Neuron (in vitro differentiated cells): ENCODE measurements around the gene SOBP.

Experiments
- H2AFZ ChIP-seq: one replicate; pipeline ENCODE4 v1.6.1; 2013; ENCODE audit warnings: low read depth, mild to moderate bottlenecking, inconsistent platforms, low read length, moderate library complexity
- H3K27me3 ChIP-seq: one replicate; pipeline ENCODE4 v1.6.1; 2013; ENCODE audit warnings: low read length; ENCODE audit not compliant: insufficient read depth
- H3K36me3 ChIP-seq: one replicate; pipeline ENCODE4 v1.6.1; 2013; ENCODE audit warnings: low read length; ENCODE audit not compliant: insufficient read depth
- H3K4me1 ChIP-seq: one replicate; pipeline ENCODE4 v1.6.1; 2013; ENCODE audit warnings: low read length; ENCODE audit not compliant: insufficient read depth
- H3K4me3 ChIP-seq: 2 replicates; pipeline ENCODE4 v1.5.1; 2013; ENCODE audit warnings: mild to moderate bottlenecking, low read length, moderate library complexity
- H3K9me3 ChIP-seq: one replicate; pipeline ENCODE4 v1.6.1; 2013; ENCODE audit warnings: low read length

Gene SOBP

DNA sequence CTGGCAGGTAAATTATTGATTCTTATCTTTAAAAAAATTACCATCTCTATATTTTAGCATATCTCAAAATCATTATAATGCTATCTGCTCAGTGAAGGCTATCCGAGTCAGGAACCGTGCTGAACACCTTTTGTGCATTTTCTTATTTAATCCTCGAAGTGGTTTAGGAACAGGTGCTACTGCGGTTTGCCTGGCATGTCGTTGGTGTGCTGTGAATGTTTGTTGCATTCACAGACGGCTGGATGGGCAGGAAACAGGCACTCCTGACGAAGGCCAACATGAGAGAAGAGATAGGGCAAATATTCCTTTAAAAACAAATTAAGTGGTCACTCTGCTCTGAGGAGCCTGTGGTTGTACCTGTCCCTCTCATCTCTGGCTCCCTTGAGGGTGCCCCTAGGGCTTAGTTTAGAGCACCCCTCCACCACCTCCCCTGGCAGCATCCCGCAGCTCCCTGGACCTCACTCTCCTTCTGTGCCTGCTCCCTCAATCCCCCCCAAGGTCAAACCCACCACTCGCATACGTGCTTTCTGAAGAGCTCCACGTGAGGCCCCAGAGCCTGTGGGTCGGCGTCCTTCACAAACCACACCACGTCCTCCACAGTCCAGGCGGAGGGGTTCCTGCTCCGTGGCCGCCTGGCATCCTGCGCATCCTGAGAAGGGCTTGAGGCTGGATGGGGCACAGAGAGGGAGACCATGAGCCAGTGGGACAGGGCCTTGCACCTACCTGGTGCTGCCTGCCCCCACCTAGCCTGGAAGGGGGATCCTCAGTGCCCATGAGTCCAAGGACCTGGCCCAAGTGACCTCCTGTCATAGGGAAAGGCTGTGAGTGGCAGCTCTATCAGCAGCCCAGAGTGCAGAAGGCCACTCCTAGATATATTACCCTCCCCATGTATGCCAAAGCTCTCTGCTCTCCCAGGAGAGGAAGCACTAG lies 217.7 kb downstream of the SOBP start:
- H3K36me3 ChIP-seq, result no peaks in the 10 kb centered on the region
- H3K4me3 ChIP-seq, result no peak overlapping the region
- no peaks in the 10 kb centered on the region for H3K27me3 ChIP-seq
- H3K4me1 ChIP-seq, result peaks cover 29% of the 10 kb centered on the region
- H3K9me3 ChIP-seq, result no peaks in the 10 kb centered on the region
- no peak overlapping the region for H2AFZ ChIP-seq

DNA sequence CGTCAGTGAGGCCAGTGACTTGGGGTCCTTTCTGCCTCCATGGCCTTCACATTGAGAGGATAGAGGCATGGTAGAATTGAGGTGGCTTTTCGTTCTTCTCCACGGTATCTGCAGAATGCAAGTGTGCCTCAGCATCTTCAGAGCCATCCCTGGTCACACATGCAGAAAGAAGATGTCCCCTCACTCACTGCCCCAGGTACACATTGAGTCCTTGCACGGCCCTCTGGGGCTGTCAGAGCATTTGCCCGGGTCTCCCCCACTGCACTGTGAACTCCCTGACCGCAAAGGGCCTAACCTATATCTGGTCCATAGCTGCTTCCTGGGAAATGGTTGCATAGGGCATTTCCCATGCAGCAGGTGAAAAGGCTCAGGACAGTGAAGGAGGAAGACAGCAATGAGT lies 218.5 kb downstream of the SOBP start:
- Histone ChIP-seq H3K4me3 (no peak overlapping the region), H3K9me3 (no peaks in the 10 kb centered on the region), H3K27me3 (no peaks in the 10 kb centered on the region), H3K4me1 (peaks cover 35% of the 10 kb centered on the region), H2AFZ (no peak overlapping the region), H3K36me3 (no peaks in the 10 kb centered on the region)

DNA sequence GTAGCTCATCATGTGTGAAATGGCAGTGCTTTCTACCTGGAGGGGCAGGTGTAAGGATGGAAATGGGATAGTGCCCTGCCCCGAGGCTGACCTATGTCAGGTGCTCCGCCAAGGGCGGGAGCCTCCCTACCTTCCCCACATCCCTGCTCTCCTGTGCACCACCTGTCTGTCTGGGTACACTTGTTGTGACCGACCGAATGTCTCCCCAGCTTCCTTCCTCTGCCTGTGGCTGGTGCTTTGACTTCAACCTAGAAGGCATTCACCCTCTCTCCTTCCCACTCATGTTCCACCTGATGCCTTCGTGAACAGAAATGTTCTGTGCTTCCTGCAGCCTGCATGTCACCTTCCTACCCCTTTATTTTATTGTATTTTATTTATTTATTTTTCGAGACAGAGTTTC lies 219.4 kb downstream of the SOBP start:
- H3K36me3 ChIP-seq, result no peaks in the 10 kb centered on the region
- H3K4me3 ChIP-seq, result no peak overlapping the region
- peaks cover 28% of the 10 kb centered on the region for H3K4me1 ChIP-seq
- no peaks in the 10 kb centered on the region for H3K9me3 ChIP-seq
- no peak overlapping the region for H2AFZ ChIP-seq
- H3K27me3 ChIP-seq, result no peaks in the 10 kb centered on the region
